ENCODE results near the gene LIMK2.
"Not testable (repeated sequence)": the region's sequence is repeated elsewhere in the genome, so short reads cannot be mapped to it uniquely, and the experiment has no call there.

LIMK2 gene

GRCh38 chr22:31212783-31213629, 908 bp downstream of the LIMK2 start:
- DNase-seq, result no peak

GRCh38 chr22:31215018-31215535, 3.0 kb downstream of the LIMK2 start:
- no peak for DNase-seq

- DNase-seq, result no peak
Measured at GRCh38 chr22:31218565-31219262, 6.6 kb downstream of the LIMK2 start.

- DNase-seq, result no peak
Measured at GRCh38 chr22:31221084-31221483, 9.0 kb downstream of the LIMK2 start.

GRCh38 chr22:31222736-31223135, 10.6 kb downstream of the LIMK2 start:
- DNase-seq, result no peak

- no peak for DNase-seq
Measured at GRCh38 chr22:31223786-31224191, 11.7 kb downstream of the LIMK2 start.

- DNase-seq, result not testable (repeated sequence)
Measured at GRCh38 chr22:31224691-31225090, 12.6 kb downstream of the LIMK2 start.

GRCh38 chr22:31227186-31227585, 15.1 kb downstream of the LIMK2 start:
- no peak for DNase-seq

- DNase-seq, result no peak
Measured at GRCh38 chr22:31229402-31230079, 17.4 kb downstream of the LIMK2 start.

GRCh38 chr22:31230155-31230870, 18.2 kb downstream of the LIMK2 start:
- peak; percentile 29 to 53 for DNase-seq

- peak; percentile 68 for DNase-seq
Measured at GRCh38 chr22:31230871-31231621, 18.9 kb downstream of the LIMK2 start.

- DNase-seq, result no peak
Measured at GRCh38 chr22:31233001-31233400, 20.9 kb downstream of the LIMK2 start.

GRCh38 chr22:31235081-31235480, 23.0 kb downstream of the LIMK2 start:
- peak in 1 of 2 donors; percentile 37 for DNase-seq

GRCh38 chr22:31236044-31236443, 23.9 kb downstream of the LIMK2 start:
- DNase-seq, result not testable (repeated sequence)

- DNase-seq, result no peak
Measured at GRCh38 chr22:31238057-31238456, 26.0 kb downstream of the LIMK2 start.

GRCh38 chr22:31239771-31240370, 27.8 kb downstream of the LIMK2 start:
- DNase-seq, result no peak

- no peak for DNase-seq
Measured at GRCh38 chr22:31241200-31241599, 29.1 kb downstream of the LIMK2 start.

GRCh38 chr22:31241936-31242335, 29.8 kb downstream of the LIMK2 start:
- DNase-seq, result no peak

GRCh38 chr22:31243339-31244045, 31.4 kb downstream of the LIMK2 start:
- DNase-seq, result no peak

GRCh38 chr22:31244046-31244942, 32.2 kb downstream of the LIMK2 start:
- no peak for DNase-seq
